GM06990 (cell line): ENCODE data around the gene ANKRD39.

Experiments
- DNase-seq: peaks from one replicate; pipeline ENCODE4 v3.0.0-alpha.2; 2011; ENCODE audit not compliant: insufficient read length; ENCODE audit errors: extremely low read depth
- H3K27me3 ChIP-seq: replicated peaks from 2 replicates; pipeline ENCODE4 v1.6.0; 2011; ENCODE audit warnings: low read length; ENCODE audit not compliant: control insufficient read depth, insufficient read depth
- H3K36me3 ChIP-seq: 2 replicates; pipeline ENCODE4 v1.5.1; 2011; ENCODE audit warnings: low read length; ENCODE audit not compliant: control insufficient read depth, insufficient read depth
- H3K4me3 ChIP-seq: replicated peaks from 2 replicates; pipeline ENCODE4 v1.5.1; 2011; ENCODE audit warnings: low read depth, mild to moderate bottlenecking, control low read depth, low read length
- CTCF ChIP-seq: IDR thresholded peaks from 2 replicates; pipeline ENCODE4 v1.5.1; 2011; ENCODE audit warnings: low read length, control low read depth, mild to moderate bottlenecking, inconsistent platforms; ENCODE audit not compliant: insufficient read depth, poor library complexity, severe bottlenecking

ANKRD39 gene

GRCh38 chr2:96882906-96883305 lies 25.1 kb upstream of the ANKRD39 start:
- no peak overlapping the region for H3K4me3 ChIP-seq
- H3K36me3 ChIP-seq: no peaks in the 10 kb centered on the region
- DNase-seq: no peak
- H3K27me3 ChIP-seq: no peaks in the 10 kb centered on the region; the same call in 1 of the 2 replicates
- TF ChIP-seq CTCF: no peak

- DNase-seq: no peak
- no peaks in the 10 kb centered on the region for H3K36me3 ChIP-seq
- no peaks in the 10 kb centered on the region; the same call in 1 of the 2 replicates for H3K27me3 ChIP-seq
- TF ChIP-seq CTCF: no peak
- no peak overlapping the region for H3K4me3 ChIP-seq
These were observed 24.4 kb upstream of the ANKRD39 start for GRCh38 chr2:96882230-96882629.

- H3K36me3 ChIP-seq: no peaks in the 10 kb centered on the region
- H3K27me3 ChIP-seq: no peaks in the 10 kb centered on the region; the same call in 1 of the 2 replicates
- no peak overlapping the region for H3K4me3 ChIP-seq
- DNase-seq: no peak
- TF ChIP-seq CTCF: no peak
These were observed 23.8 kb upstream of the ANKRD39 start for GRCh38 chr2:96881349-96882195.

- TF ChIP-seq CTCF: no peak
- H3K4me3 ChIP-seq: no peak overlapping the region
- no peak for DNase-seq
- no peaks in the 10 kb centered on the region; the same call in 1 of the 2 replicates for H3K27me3 ChIP-seq
- H3K36me3 ChIP-seq: no peaks in the 10 kb centered on the region
These were observed 23.1 kb upstream of the ANKRD39 start for GRCh38 chr2:96880891-96881273.

GRCh38 chr2:96879545-96880040 lies 21.8 kb upstream of the ANKRD39 start:
- Histone ChIP-seq H3K4me3 (no peak overlapping the region), H3K27me3 (no peaks in the 10 kb centered on the region; the same call in 1 of the 2 replicates), H3K36me3 (no peaks in the 10 kb centered on the region)
- no peak for TF ChIP-seq CTCF
- no peak for DNase-seq
